Measurements from ENCODE around the gene EFNB3. TPM values are rescaled to one million over a fixed set of nuclear protein-coding genes. Genes with fewer than 3 reads are reported as not detected.

The EFNB3 gene
- total RNA-seq, 2 donors from 2014 or later = 0.42 to 0.82 TPM

- Histone ChIP-seq H3K36me3 (no peaks in the 10 kb centered on the region), H3K9me3 (no peaks in the 10 kb centered on the region), H3K4me3 (no peak overlapping the region), H3K27me3 (no peaks in the 10 kb centered on the region), H3K27ac (no peak overlapping the region), H3K4me1 (no peaks in the 10 kb centered on the region), H3K9ac (ENCODE audit: low read depth in 2 of 2, low read length in 2 of 2) (no peak overlapping the region)
- TF ChIP-seq CTCF (IDR thresholded peaks at IDR 0.05) = no peak
- DNase-seq = no peak
- intact Hi-C loops (cut with DNase I) = no loop called here
These were observed 22.9 kb downstream of the EFNB3 start for GRCh38 chr17:7727886-7728285.

GRCh38 chr17:7729816-7730215 is 24.8 kb downstream of the EFNB3 start:
- Histone ChIP-seq H3K36me3 (no peaks in the 10 kb centered on the region), H3K27ac (no peak overlapping the region), H3K4me3 (no peak overlapping the region), H3K4me1 (no peaks in the 10 kb centered on the region), H3K9me3 (no peaks in the 10 kb centered on the region), H3K27me3 (no peaks in the 10 kb centered on the region), H3K9ac (ENCODE audit: low read depth in 2 of 2, low read length in 2 of 2) (no peak overlapping the region)
- no peak for DNase-seq
- TF ChIP-seq CTCF (IDR thresholded peaks at IDR 0.05) = no peak
- intact Hi-C loops (cut with DNase I) = no loop called here

DNA sequence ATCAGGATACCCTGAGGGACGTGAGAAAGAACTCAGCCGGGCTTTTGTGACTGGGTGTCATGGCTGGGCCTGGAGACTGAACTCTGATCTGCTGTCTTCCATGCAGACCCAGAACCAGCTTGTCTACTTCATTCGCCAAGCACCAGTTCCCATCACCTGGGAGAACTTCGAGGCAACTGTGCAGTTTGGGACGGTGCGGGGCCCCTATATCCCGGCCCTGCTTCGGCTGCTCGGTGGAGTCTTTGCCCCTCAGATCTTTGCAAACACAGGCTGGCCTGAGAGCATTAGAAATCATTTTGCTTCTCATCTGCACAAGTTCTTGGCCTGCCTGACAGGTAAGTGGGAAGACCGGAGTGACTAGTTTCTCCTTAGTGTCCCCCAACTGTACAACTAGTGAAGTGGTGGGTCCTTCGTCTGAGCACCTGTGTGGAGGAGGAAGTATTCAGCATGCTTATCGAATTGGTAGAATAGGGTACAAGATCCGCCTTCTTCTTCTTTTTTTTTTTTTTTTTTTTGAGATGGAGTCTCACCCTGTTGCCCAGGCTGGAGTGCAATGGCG is 28.1 kb downstream of the EFNB3 start:
- Histone ChIP-seq H3K9me3 (no peaks in the 10 kb centered on the region), H3K27me3 (no peaks in the 10 kb centered on the region), H3K4me3 (no peak overlapping the region), H3K4me1 (no peaks in the 10 kb centered on the region), H3K36me3 (no peaks in the 10 kb centered on the region), H3K27ac (no peak overlapping the region), H3K9ac (ENCODE audit: low read depth in 2 of 2, low read length in 2 of 2) (no peak overlapping the region)
- intact Hi-C loops (cut with DNase I) = no loop called here
- no peak for TF ChIP-seq CTCF (IDR thresholded peaks at IDR 0.05)
- no peak for DNase-seq

DNA sequence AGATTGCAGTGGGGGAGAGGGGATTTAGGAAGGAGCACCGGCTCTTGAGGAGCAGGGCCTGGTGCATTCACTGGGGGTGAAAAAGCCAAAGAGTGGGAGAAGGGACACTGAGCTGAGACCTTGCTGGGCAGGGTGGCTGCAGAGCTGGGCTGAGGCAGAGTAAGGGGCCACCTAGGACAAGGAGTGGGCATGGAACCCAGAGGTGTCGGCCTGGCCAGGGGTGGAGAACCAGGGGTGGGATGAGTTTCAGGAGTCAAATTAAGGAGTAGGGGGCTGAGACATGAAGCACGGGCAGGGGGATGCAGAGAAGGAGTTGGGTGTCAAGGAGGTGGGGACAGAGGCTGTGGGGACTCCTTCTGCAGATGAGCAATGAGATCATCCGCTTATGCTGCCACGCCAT is 32.6 kb downstream of the EFNB3 start:
- Histone ChIP-seq H3K9me3 (no peaks in the 10 kb centered on the region), H3K4me1 (no peaks in the 10 kb centered on the region), H3K4me3 (no peak overlapping the region), H3K27me3 (no peaks in the 10 kb centered on the region), H3K27ac (no peak overlapping the region), H3K36me3 (no peaks in the 10 kb centered on the region), H3K9ac (ENCODE audit: low read depth in 2 of 2, low read length in 2 of 2) (no peak overlapping the region)
- TF ChIP-seq CTCF (IDR thresholded peaks at IDR 0.05) = no peak
- no peak for DNase-seq
- intact Hi-C loops (cut with DNase I) = no loop called here

DNA sequence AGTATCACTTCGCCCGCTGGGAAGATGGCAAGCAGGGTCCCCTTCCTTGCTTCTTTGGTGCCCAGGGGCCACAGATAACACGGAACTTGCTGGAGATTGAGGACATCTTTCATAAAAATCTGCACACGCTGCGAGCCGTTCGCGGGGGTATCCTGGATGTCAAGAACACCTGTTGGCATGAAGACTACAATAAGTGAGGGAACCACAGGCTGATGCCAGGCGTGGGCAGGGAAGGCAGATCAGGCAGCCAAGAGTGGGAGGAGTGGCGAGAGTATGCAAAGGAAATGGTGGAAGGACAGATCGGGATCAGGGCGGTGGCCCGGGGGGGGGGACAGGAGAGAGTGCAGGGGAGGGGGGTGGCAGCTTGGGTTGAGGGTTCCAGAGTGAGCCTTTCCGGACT is 34.7 kb downstream of the EFNB3 start:
- intact Hi-C loops (cut with DNase I) = loop anchor here (5.0 to 10.0 kb wide), 2 partner anchors 165 to 248 kb away; no protein-coding TSS in a partner anchor
- H3K27me3 ChIP-seq = no peaks in the 10 kb centered on the region
- no peak for DNase-seq
- H3K4me3 ChIP-seq = no peak overlapping the region
- H3K36me3 ChIP-seq = no peaks in the 10 kb centered on the region
- H3K27ac ChIP-seq = no peak overlapping the region
- H3K9me3 ChIP-seq = no peaks in the 10 kb centered on the region
- no peak overlapping the region for H3K9ac ChIP-seq (ENCODE audit: low read depth in 2 of 2, low read length in 2 of 2)
- H3K4me1 ChIP-seq = no peaks in the 10 kb centered on the region
- TF ChIP-seq CTCF (IDR thresholded peaks at IDR 0.05) = no peak

Data from colonic mucosa (tissue), 4 donors.